ENCODE measurements around the gene RNASE13. TPM values are rescaled to one million over a fixed set of nuclear protein-coding genes. Genes with fewer than 3 reads are reported as not detected.

RNASE13 gene
- total RNA-seq, 2 donors from 2014 or later = not detected

DNA sequence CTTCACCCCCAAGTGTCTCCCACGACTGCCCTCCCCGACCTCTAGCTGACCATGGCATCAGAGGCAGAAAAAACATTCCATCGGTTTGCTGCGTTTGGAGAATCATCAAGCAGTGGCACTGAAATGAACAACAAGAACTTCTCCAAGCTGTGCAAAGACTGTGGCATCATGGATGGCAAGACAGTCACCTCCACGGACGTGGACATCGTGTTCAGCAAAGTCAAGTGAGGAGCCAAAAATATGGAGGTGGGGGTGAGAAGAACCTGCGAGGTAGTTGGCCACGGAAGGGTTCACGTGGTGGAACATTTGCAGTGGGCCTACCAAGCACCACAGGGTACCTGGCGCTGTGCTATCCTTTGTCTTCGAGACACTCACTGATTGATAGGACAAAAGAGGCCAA is 4.1 kb downstream of the RNASE13 start:
- H3K36me3 Mint-ChIP-seq (ENCODE audit: low read depth) = peaks cover 2% of the 10 kb centered on the region
- ATAC-seq (no peak), DNase-seq (no peak)
- H3K27me3 Mint-ChIP-seq = peaks cover 21% of the 10 kb centered on the region
- H3K4me1 Mint-ChIP-seq = peaks cover 6% of the 10 kb centered on the region
- no peak overlapping the region for H3K27ac Mint-ChIP-seq
- no peaks in the 10 kb centered on the region for H3K9me3 ChIP-seq (ENCODE audit: control insufficient read depth, low read length, poor library complexity, severe bottlenecking)
- H3K4me3 Mint-ChIP-seq = no peak overlapping the region

DNA sequence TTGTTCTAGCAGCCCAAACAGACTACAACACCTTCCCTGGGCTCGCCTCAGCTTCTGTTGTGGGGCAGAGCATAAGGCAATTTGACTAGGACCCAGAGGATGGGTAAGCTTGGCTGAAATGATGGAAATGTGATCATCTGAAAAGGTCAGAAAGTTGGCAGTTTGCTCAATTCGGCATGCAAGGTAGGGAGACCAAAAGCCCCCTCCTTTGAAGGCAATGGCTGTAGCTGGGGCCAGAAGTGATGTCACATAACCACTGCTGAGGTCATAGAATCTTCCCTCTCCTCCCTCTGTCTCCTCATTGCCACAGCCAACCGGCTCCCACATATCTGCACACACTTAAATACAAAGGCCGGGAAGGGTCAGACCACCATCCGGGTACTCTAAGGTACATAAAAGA is 4.7 kb downstream of the RNASE13 start, which contains the start of gene TPPP2:
TSS of gene TPPP2 (plus strand) at position 301 of the 400 bp plus-strand sequence. CDS start 365 bp downstream, outside the sequence.
- ATAC-seq (no peak), DNase-seq (no peak)
- Mint-ChIP-seq H3K4me1 (peaks cover 7% of the 10 kb centered on the region), H3K27ac (no peak within 1 kb of the TSS), H3K4me3 (no peak within 1 kb of the TSS), H3K36me3 (ENCODE audit: low read depth) (peaks cover 2% of the 10 kb centered on the region), H3K27me3 (peaks cover 17% of the 10 kb centered on the region)
- no peaks in the 10 kb centered on the region for H3K9me3 ChIP-seq (ENCODE audit: control insufficient read depth, low read length, poor library complexity, severe bottlenecking)

DNA sequence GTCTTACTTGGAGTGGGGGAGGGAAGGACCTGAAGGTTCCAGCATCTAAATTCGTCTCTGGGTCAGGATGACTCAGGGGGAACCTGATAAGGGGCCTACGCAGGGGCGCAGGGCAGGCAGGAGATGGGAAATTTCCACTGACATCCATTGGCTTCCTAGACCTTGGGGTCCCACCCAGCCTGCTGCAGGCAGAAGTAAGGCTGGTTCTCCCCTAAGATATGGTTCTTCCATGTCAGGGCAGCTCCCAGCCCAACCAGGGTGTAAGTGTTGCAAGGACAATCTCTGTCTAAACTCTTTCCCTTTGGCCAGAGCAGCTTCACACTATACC is 7.7 kb downstream of the RNASE13 start:
- Mint-ChIP-seq H3K27me3 (peaks cover 6% of the 10 kb centered on the region), H3K4me3 (peak overlapping the region; percentile 61), H3K27ac (peak overlapping the region; percentile 66), H3K4me1 (peaks cover 21% of the 10 kb centered on the region), H3K36me3 (ENCODE audit: low read depth) (peaks cover 2% of the 10 kb centered on the region)
- no peaks in the 10 kb centered on the region for H3K9me3 ChIP-seq (ENCODE audit: control insufficient read depth, low read length, poor library complexity, severe bottlenecking)
- DNase-seq = no peak
- no peak for ATAC-seq

DNA sequence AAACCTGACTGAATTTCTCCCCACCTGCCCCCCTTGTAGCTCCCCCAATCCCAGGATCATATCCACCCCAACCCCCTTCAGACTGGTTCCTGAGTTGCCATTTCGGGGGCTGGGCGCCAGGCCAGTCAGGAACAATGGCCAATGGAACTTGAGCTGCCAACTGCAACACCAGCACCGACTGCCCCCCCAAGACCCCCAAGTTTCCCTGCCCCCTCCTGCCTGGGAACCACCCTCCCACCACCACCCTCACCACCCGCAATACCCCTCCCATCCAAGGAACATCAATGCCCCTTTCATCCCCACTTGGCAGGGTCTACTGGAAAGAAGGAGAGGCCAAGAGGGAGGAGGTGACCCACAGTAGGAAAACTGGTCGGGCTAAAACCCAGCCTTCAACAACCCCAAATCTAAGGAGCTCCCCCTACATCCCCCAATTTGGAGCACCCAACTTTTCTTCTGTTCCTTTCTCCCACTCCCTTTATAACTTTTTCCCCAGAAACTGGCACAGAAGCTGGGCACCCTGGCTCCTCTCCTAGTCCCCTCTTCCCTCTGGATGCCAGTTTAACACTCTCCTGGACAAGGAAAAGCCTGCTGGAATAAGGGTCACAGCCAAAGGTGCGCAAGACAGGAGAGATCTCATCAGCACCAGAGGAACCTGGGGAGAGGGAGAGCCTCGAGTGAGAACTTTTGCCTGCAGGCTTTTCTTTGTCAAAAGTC is 8.2 kb downstream of the RNASE13 start:
- no peak for ATAC-seq
- peaks cover 2% of the 10 kb centered on the region for H3K36me3 Mint-ChIP-seq (ENCODE audit: low read depth)
- H3K9me3 ChIP-seq (ENCODE audit: control insufficient read depth, low read length, poor library complexity, severe bottlenecking) = no peaks in the 10 kb centered on the region
- H3K4me3 Mint-ChIP-seq = peak overlapping the region; percentile 61
- no peak for DNase-seq
- H3K4me1 Mint-ChIP-seq = peaks cover 21% of the 10 kb centered on the region
- H3K27me3 Mint-ChIP-seq = peaks cover under 1% of the 10 kb centered on the region
- H3K27ac Mint-ChIP-seq = peak overlapping the region; percentile 66

DNA sequence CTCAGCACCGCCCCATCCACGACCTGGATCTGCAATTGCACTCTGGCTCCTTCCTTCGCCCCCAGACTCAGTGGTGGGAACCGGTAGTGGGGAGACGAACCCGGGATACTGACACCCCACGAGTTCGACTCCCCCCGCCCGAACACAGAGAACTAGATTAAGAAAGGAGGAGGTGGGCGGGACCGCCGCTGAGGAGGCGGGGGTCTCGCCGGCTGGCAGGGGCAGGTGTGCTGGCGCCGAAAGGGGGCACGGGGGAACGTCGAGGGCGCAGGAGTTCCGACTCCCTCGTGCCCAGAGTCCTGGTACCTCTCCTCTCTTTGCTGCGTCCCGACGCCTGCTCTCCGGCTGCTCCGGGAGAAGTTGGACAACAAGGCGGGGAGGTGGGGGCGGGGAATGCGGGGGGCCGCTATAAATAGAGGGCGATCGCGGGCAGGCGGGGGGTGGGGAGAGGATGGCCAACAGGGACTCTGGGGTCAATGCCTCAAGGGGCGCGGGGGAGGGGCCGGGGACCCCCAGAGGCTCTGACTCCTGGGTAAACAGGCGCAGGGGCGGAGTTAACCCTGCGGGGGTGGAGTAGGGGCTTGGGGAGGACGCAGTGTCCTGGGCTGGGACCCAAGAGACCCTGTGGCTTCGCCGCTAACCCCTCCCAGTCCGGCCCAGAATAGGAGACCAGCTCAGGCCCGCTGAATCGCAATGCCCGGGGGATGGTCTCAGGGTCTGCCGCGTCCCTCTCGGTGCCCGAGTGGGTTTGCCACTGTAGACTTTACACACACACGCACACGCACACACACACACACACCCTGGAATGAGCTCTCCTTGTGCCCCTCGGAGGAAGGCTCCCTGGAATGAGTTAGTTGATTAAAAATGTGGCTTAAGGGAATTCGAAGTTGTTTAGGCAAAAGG is 9.0 kb downstream of the RNASE13 start:
- Mint-ChIP-seq H3K27ac (peak overlapping the region; percentile 74), H3K27me3 (no peaks in the 10 kb centered on the region), H3K4me3 (peak overlapping the region; percentile 95), H3K4me1 (peaks cover 21% of the 10 kb centered on the region), H3K36me3 (ENCODE audit: low read depth) (peaks cover 2% of the 10 kb centered on the region)
- ATAC-seq (no peak), DNase-seq (no peak)
- H3K9me3 ChIP-seq (ENCODE audit: control insufficient read depth, low read length, poor library complexity, severe bottlenecking) = no peaks in the 10 kb centered on the region

DNA sequence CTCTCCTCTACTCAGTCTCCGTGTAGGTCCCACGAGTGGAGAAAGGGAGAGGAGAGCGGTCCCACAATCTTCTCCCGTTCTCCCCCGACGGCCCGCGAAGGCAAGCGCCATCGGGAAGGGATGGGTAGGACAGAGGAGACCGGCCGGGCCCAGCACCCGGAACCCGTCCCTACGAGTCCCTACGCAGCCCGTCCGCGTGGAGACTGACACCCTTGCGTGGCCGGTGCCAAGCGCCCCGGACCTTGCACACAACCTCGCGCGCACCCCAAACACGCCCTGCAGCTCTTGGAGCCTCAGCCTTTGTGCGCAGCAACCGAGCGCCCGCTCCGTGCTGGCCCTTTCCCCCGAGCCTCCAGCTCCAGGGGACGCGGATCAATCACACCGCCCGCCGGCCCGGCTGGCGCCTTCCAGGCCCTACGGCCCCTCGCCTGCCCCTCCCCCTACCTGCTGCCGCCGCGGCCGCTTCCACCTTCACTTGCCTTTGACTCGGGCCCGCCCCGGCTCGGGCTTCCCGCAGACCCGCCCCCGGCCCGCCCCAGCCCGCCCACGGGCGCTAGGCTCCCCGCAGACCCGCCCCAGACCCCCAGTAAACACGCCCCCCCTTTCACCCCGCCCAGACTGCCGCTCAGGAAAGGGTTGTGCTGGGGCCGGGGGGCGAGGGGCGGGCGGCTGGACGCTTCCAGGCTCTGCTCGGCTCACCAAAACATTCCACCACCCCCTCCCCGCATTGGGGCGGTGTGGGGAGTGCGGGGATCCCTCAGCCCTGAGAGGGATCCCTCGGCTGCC is 9.8 kb downstream of the RNASE13 start, which contains the start of gene NDRG2:
TSS of gene NDRG2 (minus strand) at position 477 of the 786 bp plus-strand sequence. CDS start 1,746 bp downstream, outside the sequence.
- Mint-ChIP-seq H3K27me3 (no peaks in the 10 kb centered on the region), H3K36me3 (ENCODE audit: low read depth) (peaks cover 2% of the 10 kb centered on the region), H3K4me3 (peak within 1 kb of the TSS; percentile 95), H3K27ac (peak within 1 kb of the TSS; percentile 74), H3K4me1 (peaks cover 21% of the 10 kb centered on the region)
- H3K9me3 ChIP-seq (ENCODE audit: control insufficient read depth, low read length, poor library complexity, severe bottlenecking) = no peaks in the 10 kb centered on the region
- ATAC-seq (peak; percentile 93), DNase-seq (peak; percentile 58 to 82 (median 78))

DNA sequence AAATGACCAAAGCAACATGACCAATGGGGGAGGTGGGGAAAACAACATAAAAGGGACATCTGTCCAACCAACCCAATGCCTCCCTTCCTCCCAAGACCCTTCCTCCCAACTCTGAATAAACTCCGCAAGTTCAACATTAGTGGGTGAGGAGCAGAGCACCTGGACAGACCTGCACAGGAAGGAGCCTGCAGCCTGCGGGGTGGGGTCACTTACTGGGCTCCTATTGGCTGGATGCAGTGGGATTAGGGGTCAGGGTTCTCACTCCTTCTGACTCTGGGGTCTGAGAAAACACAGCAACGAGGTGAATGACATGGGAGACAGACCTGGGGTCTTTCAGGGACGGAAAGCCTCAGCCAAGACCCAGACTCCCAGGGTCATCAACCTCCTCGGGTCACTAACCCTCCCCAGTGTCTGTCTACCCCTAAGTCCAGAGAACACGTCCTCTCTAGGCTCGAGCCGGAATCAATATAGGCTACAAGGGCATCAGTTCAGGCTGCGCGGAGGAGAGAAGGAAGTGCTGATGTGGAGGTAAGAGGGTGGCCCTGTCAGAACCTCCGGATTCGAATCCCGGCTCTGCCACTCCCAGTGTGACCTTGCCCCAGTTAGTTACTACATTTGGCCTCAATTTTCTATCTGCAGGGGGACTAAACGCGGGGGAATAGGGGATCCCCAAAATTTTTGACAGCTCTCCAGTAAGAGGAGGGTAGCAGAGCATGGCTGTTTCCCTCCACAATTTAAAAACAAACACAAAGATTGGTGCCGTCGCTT is 10.6 kb downstream of the RNASE13 start:
- no peaks in the 10 kb centered on the region for H3K9me3 ChIP-seq (ENCODE audit: control insufficient read depth, low read length, poor library complexity, severe bottlenecking)
- H3K4me3 Mint-ChIP-seq = peak overlapping the region; percentile 95
- peak overlapping the region; percentile 74 for H3K27ac Mint-ChIP-seq
- DNase-seq = no peak
- H3K36me3 Mint-ChIP-seq (ENCODE audit: low read depth) = peaks cover 6% of the 10 kb centered on the region
- ATAC-seq = peak; percentile 24
- H3K27me3 Mint-ChIP-seq = no peaks in the 10 kb centered on the region
- peaks cover 21% of the 10 kb centered on the region for H3K4me1 Mint-ChIP-seq

DNA sequence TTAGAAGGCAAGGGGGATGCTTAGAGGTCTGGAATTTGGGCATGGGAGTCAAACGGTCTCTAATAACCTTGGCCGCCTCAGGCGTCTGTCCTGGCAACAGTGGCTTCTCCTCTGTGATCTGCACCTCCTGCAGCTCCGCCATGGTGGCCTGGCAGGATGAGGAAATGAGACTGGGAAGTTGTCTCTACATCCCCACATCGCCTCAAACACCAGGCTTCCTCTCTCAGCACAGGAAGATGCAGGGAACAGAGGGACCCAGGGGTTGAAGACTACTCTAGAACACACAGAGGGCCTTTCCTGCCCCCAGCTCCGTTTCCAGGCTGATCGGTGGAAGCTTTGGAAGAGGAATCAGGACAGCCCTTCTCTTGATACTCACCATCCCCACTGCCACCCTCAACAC is 11.4 kb downstream of the RNASE13 start:
- Mint-ChIP-seq H3K4me3 (peak overlapping the region; percentile 95), H3K4me1 (peaks cover 21% of the 10 kb centered on the region), H3K27ac (peak overlapping the region; percentile 72), H3K27me3 (no peaks in the 10 kb centered on the region), H3K36me3 (ENCODE audit: low read depth) (peaks cover 6% of the 10 kb centered on the region)
- no peak for ATAC-seq
- no peak for DNase-seq
- H3K9me3 ChIP-seq (ENCODE audit: control insufficient read depth, low read length, poor library complexity, severe bottlenecking) = no peaks in the 10 kb centered on the region

DNA sequence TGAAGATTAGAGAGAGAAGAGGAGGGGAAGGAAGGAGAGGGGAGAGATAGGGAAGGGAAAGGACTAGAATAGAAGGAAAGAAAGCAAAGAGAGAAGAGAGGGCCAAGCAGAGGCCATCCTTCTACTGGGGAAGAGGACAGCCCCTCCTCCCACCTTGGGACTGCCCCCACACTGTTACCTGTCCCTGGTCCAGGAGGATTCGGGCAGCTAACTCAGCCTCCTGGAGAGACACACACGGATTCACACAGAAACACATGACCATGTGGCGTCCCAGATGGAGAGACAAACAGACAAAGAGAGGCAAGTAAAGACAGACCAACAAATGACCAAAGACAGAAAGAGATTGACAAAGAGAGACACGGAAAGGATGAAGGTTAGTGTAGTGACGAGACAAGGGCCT is 11.9 kb downstream of the RNASE13 start:
- Mint-ChIP-seq H3K27ac (peak overlapping the region; percentile 72), H3K4me3 (peak overlapping the region; percentile 95), H3K36me3 (ENCODE audit: low read depth) (peaks cover 6% of the 10 kb centered on the region), H3K27me3 (no peaks in the 10 kb centered on the region), H3K4me1 (peaks cover 21% of the 10 kb centered on the region)
- no peak for ATAC-seq
- H3K9me3 ChIP-seq (ENCODE audit: control insufficient read depth, low read length, poor library complexity, severe bottlenecking) = no peaks in the 10 kb centered on the region
- no peak for DNase-seq

DNA sequence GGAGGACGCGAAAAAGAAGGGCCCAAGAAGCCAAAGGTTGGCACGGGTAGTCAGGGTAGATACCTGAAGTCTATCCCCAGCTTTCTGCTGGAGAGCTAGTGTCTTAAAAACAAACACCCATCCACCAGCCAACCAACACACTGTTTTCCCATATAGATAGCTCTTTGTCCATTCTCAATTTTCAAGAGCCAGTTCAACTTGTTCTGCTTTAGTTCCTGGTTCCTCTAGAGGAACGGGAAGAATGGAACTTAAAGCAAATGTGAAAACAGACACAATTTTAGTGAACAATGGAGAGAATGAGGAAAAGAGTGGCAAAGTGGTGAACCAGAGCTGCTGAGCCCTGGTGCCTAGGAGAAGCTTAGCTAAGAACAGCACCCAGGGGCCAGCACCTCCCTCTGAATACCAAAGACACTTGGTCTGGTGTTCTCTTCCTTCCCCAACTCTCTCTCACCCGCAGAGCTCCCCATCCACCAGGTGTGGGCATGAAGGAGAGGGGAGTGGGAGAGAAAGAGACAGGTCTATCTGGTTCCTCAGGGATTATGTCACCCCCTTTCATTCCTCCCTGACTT is 13.5 kb downstream of the RNASE13 start:
- Mint-ChIP-seq H3K27ac (no peak overlapping the region), H3K4me3 (no peak overlapping the region), H3K36me3 (ENCODE audit: low read depth) (peaks cover 6% of the 10 kb centered on the region), H3K27me3 (no peaks in the 10 kb centered on the region), H3K4me1 (peaks cover 17% of the 10 kb centered on the region)
- no peak for DNase-seq
- no peak for ATAC-seq
- H3K9me3 ChIP-seq (ENCODE audit: control insufficient read depth, low read length, poor library complexity, severe bottlenecking) = no peaks in the 10 kb centered on the region

DNA sequence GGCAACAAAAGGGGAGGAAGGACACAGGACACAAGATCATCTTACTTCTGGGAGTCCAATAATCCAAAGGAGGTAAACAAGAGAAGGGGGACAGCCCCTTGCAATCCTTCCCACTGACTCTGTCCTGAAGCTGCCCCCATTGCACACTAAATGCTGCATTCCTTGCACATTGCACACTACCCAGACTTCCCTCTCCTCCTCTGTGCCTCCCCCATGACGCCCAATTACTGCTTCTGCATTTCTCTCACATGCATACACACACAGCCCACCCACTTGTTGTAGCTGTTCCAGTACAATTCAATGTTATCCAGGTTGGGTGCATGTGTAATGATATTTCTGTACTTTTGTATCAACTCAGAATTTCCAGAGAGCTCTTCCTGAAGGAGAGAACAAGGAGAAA is 15.2 kb downstream of the RNASE13 start:
- H3K36me3 Mint-ChIP-seq (ENCODE audit: low read depth) = peaks cover 6% of the 10 kb centered on the region
- no peak overlapping the region for H3K27ac Mint-ChIP-seq
- peaks cover 15% of the 10 kb centered on the region for H3K4me1 Mint-ChIP-seq
- peak overlapping the region; percentile 59 for H3K4me3 Mint-ChIP-seq
- DNase-seq (no peak), ATAC-seq (no peak)
- H3K27me3 Mint-ChIP-seq = peaks cover 3% of the 10 kb centered on the region
- H3K9me3 ChIP-seq (ENCODE audit: control insufficient read depth, low read length, poor library complexity, severe bottlenecking) = no peaks in the 10 kb centered on the region

DNA sequence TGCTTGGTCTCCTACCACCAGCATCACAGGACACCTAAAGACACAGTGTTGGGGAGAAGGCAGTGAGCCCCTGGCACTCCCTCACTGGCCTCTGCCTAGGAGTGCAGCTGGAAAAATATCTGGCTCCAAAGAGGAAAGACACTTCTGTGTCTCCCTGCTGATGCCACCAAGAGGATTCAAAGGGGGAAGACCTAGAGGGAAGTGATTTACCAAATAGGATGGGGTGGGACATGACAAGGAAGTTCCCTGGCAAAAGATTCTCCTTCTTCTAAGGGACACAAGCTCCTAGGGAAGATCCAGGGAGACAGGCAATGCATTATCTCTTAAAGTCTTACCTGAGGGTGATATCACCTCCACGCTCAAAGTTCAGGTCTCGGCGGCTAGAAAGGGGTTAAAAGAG is 15.8 kb downstream of the RNASE13 start:
- peaks cover 6% of the 10 kb centered on the region for H3K36me3 Mint-ChIP-seq (ENCODE audit: low read depth)
- H3K9me3 ChIP-seq (ENCODE audit: control insufficient read depth, low read length, poor library complexity, severe bottlenecking) = no peaks in the 10 kb centered on the region
- DNase-seq (no peak), ATAC-seq (no peak)
- H3K27ac Mint-ChIP-seq = no peak overlapping the region
- no peak overlapping the region for H3K4me3 Mint-ChIP-seq
- peaks cover 5% of the 10 kb centered on the region for H3K27me3 Mint-ChIP-seq
- peaks cover 12% of the 10 kb centered on the region for H3K4me1 Mint-ChIP-seq

Data from T-helper 17 cell (primary cell).